HEK293T (cell line): Measurements from ENCODE around the gene CYP2W1.
A peak's percentile ranks its signal among the peaks of the same experiment; 100 is the strongest.

Source experiments
- CTCF ChIA-PET: fragments of 350-600 bp; formaldehyde crosslinking; extraction: SDS; loops from one replicate; lab custom pipeline; 2021; ENCODE audit warnings: antibody characterized with exemption, inconsistent platforms; lab: Yijun Ruan, JAX
- POLR2A ChIA-PET: fragments of 350-600 bp; formaldehyde crosslinking; extraction: SDS; loops from one replicate; lab custom pipeline; 2020; ENCODE audit warnings: antibody characterized with exemption, inconsistent platforms; lab: Yijun Ruan, JAX
- DNase-seq: peaks from one replicate; pipeline ENCODE4 v3.0.0; 2012; ENCODE audit warnings: mixed read lengths; ENCODE audit errors: extremely low spot score
- ARNT ChIP-seq: fragments of 450-650 bp; IDR thresholded peaks from 2 replicates; pipeline ENCODE4 v1.6.1; 2017; ENCODE audit warnings: mild to moderate bottlenecking
- BHLHE40 ChIP-seq: fragments of 450-650 bp; IDR thresholded peaks from 2 replicates; pipeline ENCODE4 v1.6.1; 2016; ENCODE audit warnings: mild to moderate bottlenecking, moderate library complexity, borderline replicate concordance
- CTBP1 ChIP-seq: fragments of 450-650 bp; IDR thresholded peaks from 2 replicates; pipeline ENCODE4 v1.6.1; 2016; ENCODE audit warnings: borderline replicate concordance
- ELF4 ChIP-seq: fragments of 450-650 bp; IDR thresholded peaks from 2 replicates; pipeline ENCODE4 v1.6.1; 2017; ENCODE audit warnings: antibody characterized with exemption
- FOXA1 ChIP-seq: fragments of 450-650 bp; IDR thresholded peaks from 2 replicates; pipeline ENCODE4 v1.6.1; 2016; ENCODE audit warnings: mild to moderate bottlenecking
- FOXK2 ChIP-seq: fragments of 450-650 bp; IDR thresholded peaks from 2 replicates; pipeline ENCODE4 v1.6.1; 2016; ENCODE audit warnings: mild to moderate bottlenecking
- FOXM1 ChIP-seq: fragments of 450-650 bp; IDR thresholded peaks from 2 replicates; pipeline ENCODE4 v1.6.1; 2017; ENCODE audit warnings: mild to moderate bottlenecking, borderline replicate concordance
- HDGF ChIP-seq: fragments of 450-650 bp; IDR thresholded peaks from 2 replicates; pipeline ENCODE4 v1.6.1; 2017; ENCODE audit warnings: antibody characterized with exemption, borderline replicate concordance
- L3MBTL2 ChIP-seq: fragments of 450-650 bp; conservative IDR thresholded peaks from 2 replicates; pipeline ENCODE4 v1.6.1; 2016; ENCODE audit warnings: mild to moderate bottlenecking
- LEF1 ChIP-seq: fragments of 450-650 bp; IDR thresholded peaks from 2 replicates; pipeline ENCODE4 v1.6.1; 2017; ENCODE audit warnings: mild to moderate bottlenecking, borderline replicate concordance
- NFRKB ChIP-seq: fragments of 450-650 bp; IDR thresholded peaks from 2 replicates; pipeline ENCODE4 v1.6.1; 2016; ENCODE audit warnings: mild to moderate bottlenecking, moderate library complexity
- SP1 ChIP-seq: fragments of 450-650 bp; IDR thresholded peaks from 2 replicates; pipeline ENCODE4 v1.6.1; 2017
- SUZ12 ChIP-seq: fragments of 450-650 bp; IDR thresholded peaks from 2 replicates; pipeline ENCODE4 v1.6.1; 2016; ENCODE audit warnings: mild to moderate bottlenecking
- TARDBP ChIP-seq: fragments of 450-650 bp; IDR thresholded peaks from 2 replicates; pipeline ENCODE4 v1.6.1; 2016
- ZNF384 ChIP-seq: fragments of 450-650 bp; IDR thresholded peaks from 2 replicates; pipeline ENCODE4 v1.6.1; 2016
- TF ChIP-seq, protein P1 (sequence below): fragments of 450-650 bp; IDR thresholded peaks from 2 replicates; pipeline ENCODE4 v1.6.1; 2016

The CYP2W1 gene

DNA sequence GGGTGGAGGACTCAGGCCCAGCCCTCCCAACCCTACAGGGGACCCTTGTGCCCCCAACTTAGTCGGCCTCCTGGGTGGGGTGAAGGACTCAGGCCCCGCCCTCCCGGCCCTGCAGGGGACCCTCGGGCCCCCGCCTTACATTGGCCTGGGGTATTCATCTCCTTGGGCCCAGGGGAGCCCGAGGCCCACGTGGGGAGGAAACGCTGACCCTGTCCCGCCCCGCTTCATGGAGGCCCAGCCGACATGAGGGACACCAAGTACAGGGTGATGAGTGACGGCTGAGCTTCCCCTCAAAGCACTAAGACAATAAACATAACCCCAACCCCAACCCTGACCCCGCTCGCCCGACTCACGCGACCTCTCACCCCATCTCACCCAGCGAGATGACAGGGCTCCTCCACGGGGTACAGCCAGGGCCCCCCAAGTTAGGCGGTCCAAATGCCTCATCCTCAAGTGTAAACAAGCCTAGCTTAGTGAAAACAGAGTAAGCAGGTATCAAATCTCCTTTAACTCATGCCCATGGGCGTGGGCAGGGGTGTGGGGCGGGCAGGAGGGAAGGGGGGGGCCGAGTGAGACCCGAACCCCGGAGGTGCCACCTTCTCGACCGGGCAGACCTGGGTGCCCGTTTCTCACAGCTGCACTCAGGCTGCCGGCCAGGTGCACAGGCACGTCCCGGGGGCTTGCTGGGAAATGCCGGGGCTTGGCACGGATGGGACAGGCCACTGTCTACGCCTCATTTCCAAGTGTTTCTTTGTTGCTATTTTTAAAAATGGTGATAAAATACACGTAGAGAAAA is 8.2 kb downstream of the CYP2W1 start:
- POLR2A ChIA-PET, result no interaction called here
- CTCF ChIA-PET, result interaction anchor here (3.1 kb wide), 1 partner anchor 75 kb away, joined by 47 read pairs; no protein-coding TSS in a partner anchor
- TF ChIP-seq CTBP1, result no peak
- no peak for TF ChIP-seq FOXM1
- TF ChIP-seq HDGF, result no peak
- TF ChIP-seq, protein P1, sequence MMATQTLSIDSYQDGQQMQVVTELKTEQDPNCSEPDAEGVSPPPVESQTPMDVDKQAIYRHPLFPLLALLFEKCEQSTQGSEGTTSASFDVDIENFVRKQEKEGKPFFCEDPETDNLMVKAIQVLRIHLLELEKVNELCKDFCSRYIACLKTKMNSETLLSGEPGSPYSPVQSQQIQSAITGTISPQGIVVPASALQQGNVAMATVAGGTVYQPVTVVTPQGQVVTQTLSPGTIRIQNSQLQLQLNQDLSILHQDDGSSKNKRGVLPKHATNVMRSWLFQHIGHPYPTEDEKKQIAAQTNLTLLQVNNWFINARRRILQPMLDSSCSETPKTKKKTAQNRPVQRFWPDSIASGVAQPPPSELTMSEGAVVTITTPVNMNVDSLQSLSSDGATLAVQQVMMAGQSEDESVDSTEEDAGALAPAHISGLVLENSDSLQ, result no peak
- no peak for TF ChIP-seq FOXA1
- no peak for TF ChIP-seq NFRKB
- TF ChIP-seq LEF1, result no peak
- no peak for TF ChIP-seq SP1
- TF ChIP-seq ZNF384, result no peak
- no peak for TF ChIP-seq FOXK2
- TF ChIP-seq ELF4, result no peak
- TF ChIP-seq TARDBP, result no peak
- no peak for TF ChIP-seq ARNT
- no peak for TF ChIP-seq L3MBTL2

DNA sequence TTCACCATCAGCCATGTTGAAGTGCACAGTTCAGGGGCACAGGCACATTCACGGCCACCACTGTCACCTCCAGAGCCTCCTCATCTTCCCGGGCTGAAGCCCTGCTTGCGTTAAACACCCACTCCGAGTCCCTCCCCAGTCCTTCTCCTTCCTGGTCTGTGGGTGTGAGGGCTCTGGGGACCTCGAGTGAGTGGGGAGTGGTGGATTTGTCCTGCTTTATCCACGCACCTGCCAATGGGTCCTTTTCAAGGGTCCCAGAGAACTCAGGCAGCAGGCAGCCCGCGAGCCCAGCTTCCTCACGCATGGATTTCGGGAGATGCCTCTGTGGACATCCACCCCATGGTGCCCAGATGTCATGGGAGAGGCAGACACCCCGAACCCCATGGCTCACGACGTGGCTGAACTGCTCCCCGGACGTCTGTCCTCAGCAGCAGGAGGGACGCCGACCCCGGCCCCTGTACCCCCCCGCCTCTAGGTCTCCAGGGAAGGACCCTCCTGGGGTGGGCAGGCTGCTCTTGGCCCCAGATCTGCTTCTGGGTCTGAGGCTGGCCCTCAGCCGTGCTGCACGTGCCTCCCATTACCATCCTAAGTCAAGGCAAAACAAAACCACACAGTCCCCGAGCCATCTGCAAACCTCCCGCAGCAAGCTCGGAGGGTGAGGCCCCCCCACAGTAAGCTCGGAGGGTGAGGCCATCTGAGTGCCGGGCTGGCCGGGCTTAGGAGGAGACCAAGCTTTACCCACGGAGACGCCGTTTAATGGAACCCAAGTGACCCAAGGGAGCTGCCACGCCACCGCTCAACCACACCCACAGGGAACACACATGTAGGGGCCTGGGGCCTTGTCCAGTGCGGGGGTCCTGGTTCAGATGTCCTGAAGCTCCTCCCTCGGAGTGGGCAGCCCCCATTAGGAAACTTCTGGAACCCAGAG is 9.0 kb downstream of the CYP2W1 start:
- ChIA-PET CTCF (interaction anchor here (1.2 to 3.1 kb wide), 6 partner anchors 10 to 191 kb away, joined by 3 to 47 read pairs (median 12); partner anchors contain the start of gene COX19), POLR2A (interaction anchor here (1.4 kb wide), 1 partner anchor 14 kb away, joined by 4 read pairs; no protein-coding TSS in a partner anchor)
- no peak for TF ChIP-seq FOXA1
- TF ChIP-seq ELF4, result no peak
- no peak for TF ChIP-seq SP1
- no peak for TF ChIP-seq SUZ12
- TF ChIP-seq TARDBP, result no peak
- no peak for TF ChIP-seq CTBP1
- no peak for TF ChIP-seq L3MBTL2
- TF ChIP-seq FOXM1, result no peak
- TF ChIP-seq LEF1, result no peak

More for the DNA sequence above, 8.2 kb downstream of the CYP2W1 start:
- no peak for DNase-seq

DNA sequence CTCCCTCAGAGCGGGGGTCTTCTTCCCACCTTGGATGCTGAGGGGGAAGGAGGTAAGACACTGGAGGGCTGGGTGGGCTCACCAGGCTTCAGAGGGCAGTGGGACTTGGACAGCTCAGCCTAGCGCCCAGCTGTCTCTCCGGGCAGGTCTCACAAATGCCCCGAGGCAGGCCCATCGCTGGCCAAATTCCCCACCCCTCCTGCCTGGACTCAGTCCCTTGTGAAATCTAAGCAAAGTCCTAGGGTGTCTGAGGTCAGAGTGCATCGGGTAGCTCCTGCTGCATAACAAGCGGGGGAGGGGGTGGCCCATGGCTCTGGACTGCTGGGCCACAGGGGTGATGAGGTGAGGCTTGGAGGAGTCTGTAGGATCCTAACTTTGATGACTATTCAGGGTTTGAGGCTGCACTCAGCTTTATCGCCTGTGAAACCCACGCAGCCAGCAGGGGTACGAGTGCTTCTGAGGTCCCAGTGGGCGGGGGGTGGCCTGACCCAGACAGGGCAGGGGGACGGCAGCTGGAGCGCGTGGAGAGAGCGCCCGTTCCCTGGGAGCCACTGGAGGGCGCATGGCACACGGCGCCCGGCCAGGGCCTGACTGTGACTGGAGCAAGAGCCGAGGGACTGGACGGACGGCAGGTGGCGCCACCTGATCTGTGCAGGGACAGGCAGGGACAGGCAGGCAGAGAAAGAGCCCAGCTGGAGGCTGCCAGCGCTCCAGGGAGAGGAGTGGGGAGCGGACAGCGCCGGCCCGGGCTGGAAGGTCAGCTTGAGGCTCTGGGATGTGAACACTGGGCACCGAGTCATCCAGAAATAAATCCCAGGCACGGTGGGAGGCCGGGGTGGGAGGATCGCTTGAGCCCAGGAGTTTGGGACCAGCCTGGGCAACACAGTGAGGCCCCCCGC is 10.0 kb downstream of the CYP2W1 start:
- TF ChIP-seq NFRKB, result no peak
- CTCF ChIA-PET, result interaction anchor here (0.5 to 3.1 kb wide), 21 partner anchors 11 to 526 kb away, joined by 3 to 47 read pairs (median 3); partner anchors contain the start of genes COX19 and GPR146
- POLR2A ChIA-PET, result interaction anchor here (1.0 to 1.4 kb wide), 3 partner anchors 11 to 19 kb away, joined by 3 to 4 read pairs (median 3); partner anchors contain the start of gene CYP2W1
- peak; percentile 91 for DNase-seq

More for the DNA sequence above, 9.0 kb downstream of the CYP2W1 start:
- DNase-seq, result no peak

DNA sequence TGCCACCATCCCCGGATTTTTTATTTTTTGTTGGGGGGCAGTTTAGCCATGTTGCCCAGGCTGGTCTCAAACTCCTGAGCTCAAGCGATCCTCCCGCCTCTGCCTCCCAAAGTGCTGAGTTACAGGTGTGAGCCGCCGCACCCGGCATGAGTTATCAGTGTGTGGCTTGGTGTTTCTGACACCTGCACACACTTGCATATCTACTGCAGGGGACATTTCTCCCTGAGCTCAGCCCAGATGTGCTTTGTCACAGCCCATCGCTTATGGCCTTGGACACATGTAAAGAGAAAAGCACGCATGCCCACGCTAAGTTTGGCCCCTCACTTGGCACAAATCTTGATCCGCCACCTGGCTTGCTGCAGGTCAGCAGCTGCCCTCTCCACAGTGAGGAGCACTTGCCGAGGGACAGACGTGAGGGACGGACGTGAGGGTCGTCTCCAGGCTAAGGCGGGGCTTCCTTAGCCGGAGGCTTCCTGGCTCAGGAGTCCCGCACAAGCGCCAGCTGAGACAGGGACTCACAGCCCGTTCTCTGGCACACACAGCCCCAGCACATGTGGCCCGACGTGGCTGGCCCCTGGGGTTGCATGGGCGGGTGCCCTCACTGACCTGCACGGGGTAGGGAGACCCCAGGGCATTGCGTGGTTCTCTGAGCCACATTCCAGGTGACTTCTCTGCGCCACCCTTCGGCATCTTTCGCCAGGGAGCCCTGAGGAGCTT is 11.8 kb downstream of the CYP2W1 start:
- DNase-seq, result no peak
- POLR2A ChIA-PET, result no interaction called here
- CTCF ChIA-PET, result interaction anchor here (0.6 to 3.1 kb wide), 9 partner anchors 20 to 227 kb away, joined by 3 to 47 read pairs (median 5); partner anchors contain the start of gene COX19
- no peak for TF ChIP-seq FOXM1
- TF ChIP-seq LEF1, result no peak
- TF ChIP-seq, protein P1, result no peak
- no peak for TF ChIP-seq FOXK2
- TF ChIP-seq L3MBTL2, result no peak
- no peak for TF ChIP-seq FOXA1
- no peak for TF ChIP-seq SUZ12
- no peak for TF ChIP-seq ELF4
- TF ChIP-seq TARDBP, result no peak
- TF ChIP-seq HDGF, result no peak
- no peak for TF ChIP-seq ZNF384
- no peak for TF ChIP-seq NFRKB

DNA sequence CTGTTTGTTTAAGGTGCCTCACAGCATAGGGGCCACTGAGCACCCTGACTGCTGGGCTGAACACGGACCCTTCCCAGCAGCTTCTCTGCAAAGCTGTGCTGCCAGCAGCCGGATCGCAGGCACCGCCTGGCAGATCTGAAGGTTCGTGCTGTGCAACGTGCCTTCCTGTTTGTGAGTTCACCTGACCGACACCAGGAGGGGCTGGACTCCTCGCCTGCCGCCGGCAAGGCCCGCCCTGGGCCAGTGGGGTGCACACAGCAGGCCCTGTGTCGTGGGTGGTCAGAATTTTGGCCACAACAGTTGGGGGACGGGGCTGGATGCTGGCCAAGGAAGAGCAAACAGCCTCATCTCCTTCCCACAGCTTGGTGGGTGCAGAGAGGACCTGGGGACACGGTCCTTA is 12.6 kb downstream of the CYP2W1 start:
- ChIA-PET POLR2A (no interaction called here), CTCF (interaction anchor here (0.6 to 1.2 kb wide), 2 partner anchors 70 to 161 kb away, joined by 4 to 5 read pairs; no protein-coding TSS in a partner anchor)
- TF ChIP-seq ELF4 (no peak), SUZ12 (no peak), HDGF (no peak), L3MBTL2 (no peak), FOXA1 (no peak), ARNT (no peak), LEF1 (no peak), ZNF384 (no peak), SP1 (no peak), CTBP1 (no peak), BHLHE40 (no peak), FOXM1 (no peak), FOXK2 (no peak), TARDBP (no peak), NFRKB (no peak)
- TF ChIP-seq, protein P1, result no peak
- DNase-seq, result no peak
